CD14-positive monocyte (primary cell): ENCODE results near the gene GPR26. TPM values are rescaled to one million over a fixed set of nuclear protein-coding genes. Genes with fewer than 3 reads are reported as not detected.

Experiments
- DNase-seq, 3 donors: peaks; one replicate each; pipeline ENCODE4 v3.0.0-alpha.2; 2011 to 2022
- H2AFZ ChIP-seq: 2 replicates; pipeline ENCODE4 v1.6.0; 2012; ENCODE audit warnings: mild to moderate bottlenecking, low read depth, low read length, inconsistent platforms; ENCODE audit not compliant: insufficient read depth, poor library complexity, severe bottlenecking
- H3K27ac ChIP-seq, 2 donors: 1 replicate in 1 of 2; 2 replicates in 1 of 2; pipeline ENCODE4 v1.5.1; 2012 to 2013; ENCODE audit warnings: low read length in 2 of 2, control low read depth in 1 of 2, inconsistent platforms in 1 of 2, low read depth in 1 of 2, mild to moderate bottlenecking in 1 of 2
- H3K27me3 ChIP-seq, 2 donors: one replicate each; pipeline versions ENCODE4 v1.6.0 to v1.6.1; 2011 to 2013; ENCODE audit warnings: low read length in 2 of 2; ENCODE audit not compliant: control insufficient read depth in 2 of 2, insufficient read depth in 2 of 2
- H3K36me3 ChIP-seq, 2 donors: replicated peaks in 1 of 2; 1 replicate in 1 of 2; 2 replicates in 1 of 2; pipeline versions ENCODE4 v1.5.1 to v1.6.1; 2012 to 2013; ENCODE audit warnings: low read length in 2 of 2, control low read depth in 1 of 2, inconsistent platforms in 1 of 2, mild to moderate bottlenecking in 1 of 2; ENCODE audit not compliant: insufficient read depth in 2 of 2, control insufficient read depth in 1 of 2
- H3K4me1 ChIP-seq, 2 donors: 1 replicate in 1 of 2; 2 replicates in 1 of 2; pipeline versions ENCODE4 v1.5.1 to v1.6.1; 2012 to 2013; ENCODE audit warnings: low read length in 2 of 2, control low read depth in 1 of 2, inconsistent platforms in 1 of 2, mild to moderate bottlenecking in 1 of 2, moderate library complexity in 1 of 2; ENCODE audit not compliant: insufficient read depth in 2 of 2, control insufficient read depth in 1 of 2
- H3K4me2 ChIP-seq: replicated peaks from 2 replicates; pipeline ENCODE3; 2012; ENCODE audit warnings: low read length, moderate library complexity, mild to moderate bottlenecking; ENCODE audit not compliant: poor library complexity, severe bottlenecking; ENCODE audit errors: extremely low read depth
- H3K4me3 ChIP-seq, 3 experiments: fragments of 200-600 bp in 1 of 3; sonication (generic) in 1 of 3; replicated peaks in 1 of 3; 1 replicate in 2 of 3; 2 replicates in 1 of 3; pipeline ENCODE4 v1.5.1; 2011 to 2013; ENCODE audit warnings: low read length in 3 of 3, mild to moderate bottlenecking in 3 of 3, control low read depth in 2 of 3, low read depth in 2 of 3, inconsistent platforms in 1 of 3, moderate library complexity in 1 of 3
- H3K79me2 ChIP-seq: 2 replicates; pipeline ENCODE4 v1.6.0; 2012; ENCODE audit warnings: mild to moderate bottlenecking, control low read depth, inconsistent platforms, low read length, moderate library complexity; ENCODE audit not compliant: insufficient read depth
- H3K9ac ChIP-seq: 2 replicates; pipeline ENCODE4 v1.6.0; 2017; ENCODE audit warnings: low read length, mild to moderate bottlenecking; ENCODE audit not compliant: insufficient read depth, poor library complexity, severe bottlenecking
- H3K9me3 ChIP-seq, 2 donors: replicated peaks in 1 of 2; 1 replicate in 1 of 2; 2 replicates in 1 of 2; pipeline versions ENCODE4 v1.5.1 to v1.6.1; 2012 to 2013; ENCODE audit warnings: low read length in 2 of 2, control low read depth in 1 of 2; ENCODE audit not compliant: control insufficient read depth in 1 of 2, insufficient read depth in 1 of 2
- H4K20me1 ChIP-seq: 2 replicates; pipeline ENCODE4 v1.6.0; 2012; ENCODE audit warnings: mild to moderate bottlenecking, low read length, control low read depth, moderate library complexity; ENCODE audit not compliant: insufficient read depth
- H3K27ac Mint-ChIP-seq, 7 donors: one replicate each; pipeline ENCODE4 v1.8.0; 2020; ENCODE audit warnings: mild to moderate bottlenecking in 7 of 7, mixed read lengths in 7 of 7, moderate library complexity in 6 of 7, inconsistent platforms in 2 of 7
- H3K27me3 Mint-ChIP-seq, 3 donors: one replicate each; pipeline ENCODE4 v1.8.0; 2021 to 2022; ENCODE audit warnings: low read depth in 3 of 3, mild to moderate bottlenecking in 3 of 3, mixed read lengths in 3 of 3, moderate library complexity in 3 of 3, inconsistent platforms in 1 of 3
- H3K36me3 Mint-ChIP-seq, 2 donors: one replicate each; pipeline ENCODE4 v1.8.0; 2020; ENCODE audit warnings: mixed read lengths in 2 of 2, inconsistent platforms in 1 of 2, mild to moderate bottlenecking in 1 of 2
- H3K4me1 Mint-ChIP-seq: one replicate; pipeline ENCODE4 v1.8.0; 2020; ENCODE audit warnings: mild to moderate bottlenecking, mixed read lengths
- H3K4me3 Mint-ChIP-seq, 2 donors: one replicate each; pipeline ENCODE4 v1.8.0; 2020; ENCODE audit warnings: mild to moderate bottlenecking in 2 of 2, mixed read lengths in 2 of 2, moderate library complexity in 1 of 2
- H3K9me3 Mint-ChIP-seq, 7 donors: one replicate each; pipeline ENCODE4 v1.8.0; 2020 to 2022; ENCODE audit warnings: mixed read lengths in 7 of 7, mild to moderate bottlenecking in 6 of 7, moderate library complexity in 6 of 7, inconsistent platforms in 2 of 7
- WGBS: methylation state at CpG from one replicate; pipeline ENCODE4 v1.1.5; 2013; ENCODE audit warnings: missing lambda C conversion rate; ENCODE audit not compliant: insufficient coverage; 5-methylcytosine and 5-hydroxymethylcytosine counted together
- intact Hi-C, 2 donors: fragments of 100-400 bp; cut with micrococcal nuclease; formaldehyde crosslinking; loops; one replicate each; pipeline versions ENCODE4 v1.15.0 to v1.15.1; 2023
- polyA plus RNA-seq, 3 donors: library from polyadenylated mRNA; depleted of rRNA in 1 of 3; unstranded in 2 of 3; stranded (reverse) in 1 of 3; fragments of 300-500 nt in 2 of 3; fragments of >200 nt in 1 of 3; fragmentation: Illumina TruSeq in 2 of 3; gene quantifications; 1 replicate in 2 of 3; 2 replicates in 1 of 3; pipeline ENCODE4 v1.2.3, GENCODE V29; 2012 to 2021
- TF ChIP-seq, protein P1 (sequence below): fragments of 200-600 bp; IDR thresholded peaks from one replicate; pipeline ENCODE4 v1.8.0; 2022; ENCODE audit warnings: antibody characterized with exemption, mild to moderate bottlenecking

Gene GPR26
- polyA plus RNA-seq, 3 donors, result not detected

DNA sequence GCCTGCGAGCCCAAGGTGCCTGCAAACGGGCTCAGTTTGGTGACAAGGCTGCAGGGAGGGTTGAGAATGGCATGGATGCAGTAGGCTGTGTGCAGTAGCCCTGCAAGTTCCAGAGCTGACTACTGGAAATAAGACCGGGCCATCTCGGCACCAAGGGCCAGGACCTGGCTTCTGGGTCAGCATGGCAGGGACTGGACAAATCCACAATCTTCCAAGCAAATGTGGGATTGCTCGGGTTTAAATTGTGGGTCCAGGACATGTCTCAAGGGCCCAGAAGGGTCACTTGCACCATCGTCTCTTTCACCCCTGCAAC is 78.0 kb downstream of the GPR26 start:
- 94% methylated on average over 5 of the region's 6 CpGs for WGBS
- DNase-seq, result no peak
- H3K27me3 ChIP-seq, result no peaks in the 10 kb centered on the region
- H3K27ac ChIP-seq, result no peak overlapping the region
- Mint-ChIP-seq H3K27ac (no peak overlapping the region), H3K9me3 (peaks cover 0 to 3% (median 0%) of the 10 kb centered on the region in 7 donors), H3K4me1 (no peaks in the 10 kb centered on the region), H3K27me3 (peaks cover 1 to 8% (median 5%) of the 10 kb centered on the region in 3 donors), H3K36me3 (no peaks in the 10 kb centered on the region), H3K4me3 (no peak overlapping the region)
- H3K4me1 ChIP-seq, result no peaks in the 10 kb centered on the region
- TF ChIP-seq, protein P1, sequence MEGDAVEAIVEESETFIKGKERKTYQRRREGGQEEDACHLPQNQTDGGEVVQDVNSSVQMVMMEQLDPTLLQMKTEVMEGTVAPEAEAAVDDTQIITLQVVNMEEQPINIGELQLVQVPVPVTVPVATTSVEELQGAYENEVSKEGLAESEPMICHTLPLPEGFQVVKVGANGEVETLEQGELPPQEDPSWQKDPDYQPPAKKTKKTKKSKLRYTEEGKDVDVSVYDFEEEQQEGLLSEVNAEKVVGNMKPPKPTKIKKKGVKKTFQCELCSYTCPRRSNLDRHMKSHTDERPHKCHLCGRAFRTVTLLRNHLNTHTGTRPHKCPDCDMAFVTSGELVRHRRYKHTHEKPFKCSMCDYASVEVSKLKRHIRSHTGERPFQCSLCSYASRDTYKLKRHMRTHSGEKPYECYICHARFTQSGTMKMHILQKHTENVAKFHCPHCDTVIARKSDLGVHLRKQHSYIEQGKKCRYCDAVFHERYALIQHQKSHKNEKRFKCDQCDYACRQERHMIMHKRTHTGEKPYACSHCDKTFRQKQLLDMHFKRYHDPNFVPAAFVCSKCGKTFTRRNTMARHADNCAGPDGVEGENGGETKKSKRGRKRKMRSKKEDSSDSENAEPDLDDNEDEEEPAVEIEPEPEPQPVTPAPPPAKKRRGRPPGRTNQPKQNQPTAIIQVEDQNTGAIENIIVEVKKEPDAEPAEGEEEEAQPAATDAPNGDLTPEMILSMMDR, result no peak
- no peak overlapping the region for H3K4me2 ChIP-seq
- no peak overlapping the region for H2AFZ ChIP-seq
- H3K4me3 ChIP-seq, result no peak overlapping the region
- H3K79me2 ChIP-seq, result no peaks in the 10 kb centered on the region
- H3K9me3 ChIP-seq, result no peaks in the 10 kb centered on the region
- no peaks in the 10 kb centered on the region for H4K20me1 ChIP-seq
- H3K9ac ChIP-seq, result no peak overlapping the region
- no peaks in the 10 kb centered on the region for H3K36me3 ChIP-seq
- intact Hi-C loops, result no loop called here

Other genes with a start within 250 kb of the GPR26 start
- gene CPXM2, start 225.5 kb downstream of the GPR26 start, polyA plus RNA-seq, result not detected